ENCODE results near the gene TMEM198.

- TF ChIP-seq POLR2A (IDR thresholded peaks at IDR 0.05) = no peak
- no peak for TF ChIP-seq CTCF (IDR thresholded peaks at IDR 0.05)
These were observed 48.8 kb upstream of the TMEM198 start for GRCh38 chr2:219494952-219495530.
